PC-9 (cell line): ENCODE measurements around the gene GSTO1.

ENCODE experiments used
- EZH2 ChIP-seq: fragments of 200-600 bp; sonication (generic); IDR thresholded peaks from 2 replicates; pipeline ENCODE4 v1.8.0; 2017; ENCODE audit warnings: antibody characterized with exemption, low read depth
- TF ChIP-seq, protein P1 (sequence below): fragments of 200-600 bp; sonication (generic); conservative IDR thresholded peaks from 2 replicates; pipeline ENCODE4 v1.6.1; 2017; ENCODE audit warnings: mixed run types, antibody characterized with exemption, mild to moderate bottlenecking, moderate library complexity

DNA sequence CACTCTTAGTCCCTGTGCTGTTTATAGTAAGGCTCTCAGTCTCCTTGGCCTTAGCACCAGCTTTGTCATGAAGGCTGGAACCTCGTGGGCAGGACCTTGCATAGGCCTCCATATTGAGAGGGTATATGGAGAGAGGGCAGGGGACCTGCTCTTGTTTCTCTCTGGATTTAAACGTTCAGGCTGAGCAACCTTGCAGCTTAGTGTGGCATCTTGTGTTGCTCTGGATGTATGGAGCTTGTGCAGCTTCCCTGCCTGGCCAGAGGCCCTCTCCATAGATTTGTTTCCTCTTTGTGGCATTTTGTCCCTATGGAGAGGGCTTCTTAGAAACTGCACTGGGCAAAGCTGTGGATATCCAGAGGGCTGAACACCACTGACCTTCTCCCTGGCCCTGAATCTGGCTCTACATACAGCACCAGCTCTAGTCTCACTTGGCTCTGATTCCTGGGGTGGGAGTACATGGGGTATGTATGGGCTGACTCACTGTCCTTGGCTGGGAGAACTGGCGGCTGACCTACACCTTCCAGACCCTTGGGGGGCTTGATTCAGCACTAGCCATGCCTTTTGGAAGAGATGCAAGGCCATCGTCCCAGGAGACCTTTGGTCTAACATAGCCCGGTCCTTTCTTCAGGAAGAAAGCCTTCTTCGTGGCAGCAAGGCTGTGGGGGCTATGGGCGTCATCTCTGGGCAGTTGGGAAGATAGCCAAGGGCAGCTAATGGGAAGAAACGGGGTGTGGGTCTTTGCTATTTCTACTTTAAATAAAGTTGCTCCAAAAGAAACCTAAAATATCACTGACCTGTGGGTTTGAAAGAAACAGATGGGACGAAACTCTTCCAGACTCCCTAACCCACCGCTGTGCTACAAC, 53.1 kb downstream of the GSTO1 start:
- TF ChIP-seq, protein P1, sequence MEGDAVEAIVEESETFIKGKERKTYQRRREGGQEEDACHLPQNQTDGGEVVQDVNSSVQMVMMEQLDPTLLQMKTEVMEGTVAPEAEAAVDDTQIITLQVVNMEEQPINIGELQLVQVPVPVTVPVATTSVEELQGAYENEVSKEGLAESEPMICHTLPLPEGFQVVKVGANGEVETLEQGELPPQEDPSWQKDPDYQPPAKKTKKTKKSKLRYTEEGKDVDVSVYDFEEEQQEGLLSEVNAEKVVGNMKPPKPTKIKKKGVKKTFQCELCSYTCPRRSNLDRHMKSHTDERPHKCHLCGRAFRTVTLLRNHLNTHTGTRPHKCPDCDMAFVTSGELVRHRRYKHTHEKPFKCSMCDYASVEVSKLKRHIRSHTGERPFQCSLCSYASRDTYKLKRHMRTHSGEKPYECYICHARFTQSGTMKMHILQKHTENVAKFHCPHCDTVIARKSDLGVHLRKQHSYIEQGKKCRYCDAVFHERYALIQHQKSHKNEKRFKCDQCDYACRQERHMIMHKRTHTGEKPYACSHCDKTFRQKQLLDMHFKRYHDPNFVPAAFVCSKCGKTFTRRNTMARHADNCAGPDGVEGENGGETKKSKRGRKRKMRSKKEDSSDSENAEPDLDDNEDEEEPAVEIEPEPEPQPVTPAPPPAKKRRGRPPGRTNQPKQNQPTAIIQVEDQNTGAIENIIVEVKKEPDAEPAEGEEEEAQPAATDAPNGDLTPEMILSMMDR = no peak
- TF ChIP-seq EZH2 = no peak
